ENCODE results near the gene PTCD2. TPM values are rescaled to one million over a fixed set of nuclear protein-coding genes. Genes with fewer than 3 reads are reported as not detected.

Gene PTCD2
- total RNA-seq, 2 experiments from 2014 or later, result 11.7 to 17.9 TPM

DNA sequence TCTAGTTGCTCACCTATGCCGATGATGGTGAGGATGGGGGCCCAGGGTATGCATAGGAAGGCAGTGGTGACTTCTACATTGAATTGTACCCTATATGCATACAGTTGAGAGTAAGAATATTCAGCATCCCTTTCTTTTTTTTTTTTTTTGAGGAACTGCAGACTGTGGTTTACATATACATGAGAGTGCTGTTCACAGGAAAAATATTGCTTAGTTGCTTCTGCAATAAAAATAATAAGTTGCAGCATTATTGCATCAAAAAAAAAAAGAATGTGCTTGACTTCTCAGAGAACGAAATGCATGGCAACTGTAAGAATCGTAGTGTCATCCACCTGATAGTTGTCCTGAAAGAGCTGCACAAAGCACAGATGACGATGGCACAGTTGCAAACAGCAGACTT lies 52.8 kb downstream of the PTCD2 start:
- H3K4me2 ChIP-seq (ENCODE audit: low read length), result no peak overlapping the region
- no TSS peak for BruUV-seq (replicated peaks)
- ChIA-PET POLR2A (no interaction called here), CTCF (ENCODE audit: unreplicated experiment) (no interaction called here)
- no peaks in the 10 kb centered on the region for H3K36me3 ChIP-seq (ENCODE audit: insufficient read depth, low read length)
- DNase-seq (ENCODE audit: low spot score), result no peak
- no peaks in the 10 kb centered on the region for H3K79me2 ChIP-seq (ENCODE audit: insufficient read depth, low read depth, low read length)
- H3K9me2 ChIP-seq (ENCODE audit: insufficient read depth, low read length), result no peaks in the 10 kb centered on the region
- H3K4me1 ChIP-seq (ENCODE audit: insufficient read depth, low read length, poor library complexity, severe bottlenecking), result no peaks in the 10 kb centered on the region
- intact Hi-C loops (cut with micrococcal nuclease; ENCODE audit: unreplicated experiment), result no loop called here
- no peak overlapping the region for H2AFZ ChIP-seq (ENCODE audit: low read length)
- H3K27ac ChIP-seq (ENCODE audit: low read depth, low read length, poor library complexity, severe bottlenecking), result no peak overlapping the region
- no peaks in the 10 kb centered on the region for H4K20me1 ChIP-seq (ENCODE audit: insufficient read depth, low read length)
- TF ChIP-seq, protein P1, sequence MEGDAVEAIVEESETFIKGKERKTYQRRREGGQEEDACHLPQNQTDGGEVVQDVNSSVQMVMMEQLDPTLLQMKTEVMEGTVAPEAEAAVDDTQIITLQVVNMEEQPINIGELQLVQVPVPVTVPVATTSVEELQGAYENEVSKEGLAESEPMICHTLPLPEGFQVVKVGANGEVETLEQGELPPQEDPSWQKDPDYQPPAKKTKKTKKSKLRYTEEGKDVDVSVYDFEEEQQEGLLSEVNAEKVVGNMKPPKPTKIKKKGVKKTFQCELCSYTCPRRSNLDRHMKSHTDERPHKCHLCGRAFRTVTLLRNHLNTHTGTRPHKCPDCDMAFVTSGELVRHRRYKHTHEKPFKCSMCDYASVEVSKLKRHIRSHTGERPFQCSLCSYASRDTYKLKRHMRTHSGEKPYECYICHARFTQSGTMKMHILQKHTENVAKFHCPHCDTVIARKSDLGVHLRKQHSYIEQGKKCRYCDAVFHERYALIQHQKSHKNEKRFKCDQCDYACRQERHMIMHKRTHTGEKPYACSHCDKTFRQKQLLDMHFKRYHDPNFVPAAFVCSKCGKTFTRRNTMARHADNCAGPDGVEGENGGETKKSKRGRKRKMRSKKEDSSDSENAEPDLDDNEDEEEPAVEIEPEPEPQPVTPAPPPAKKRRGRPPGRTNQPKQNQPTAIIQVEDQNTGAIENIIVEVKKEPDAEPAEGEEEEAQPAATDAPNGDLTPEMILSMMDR (conservative IDR thresholded peaks at IDR 0.05; ENCODE audit: low read length), result no peak
- no peak for TF ChIP-seq EZH2phosphoT487 (IDR thresholded peaks at IDR 0.05; ENCODE audit: borderline replicate concordance, low read depth, low read length)
- no peak overlapping the region for H3K4me3 ChIP-seq (ENCODE audit: low read depth, low read length, poor library complexity, severe bottlenecking)
- H3K9me3 ChIP-seq (ENCODE audit: low read length), result no peaks in the 10 kb centered on the region

- no peak for DNase-seq (ENCODE audit: low spot score)
- Histone ChIP-seq H3K36me3 (ENCODE audit: insufficient read depth, low read length) (no peaks in the 10 kb centered on the region), H3K4me1 (ENCODE audit: insufficient read depth, low read length, poor library complexity, severe bottlenecking) (no peaks in the 10 kb centered on the region), H3K9me3 (ENCODE audit: low read length) (no peaks in the 10 kb centered on the region), H4K20me1 (ENCODE audit: insufficient read depth, low read length) (no peaks in the 10 kb centered on the region), H3K27ac (ENCODE audit: low read depth, low read length, poor library complexity, severe bottlenecking) (no peak overlapping the region), H2AFZ (ENCODE audit: low read length) (no peak overlapping the region), H3K4me3 (ENCODE audit: low read depth, low read length, poor library complexity, severe bottlenecking) (no peak overlapping the region), H3K79me2 (ENCODE audit: insufficient read depth, low read depth, low read length) (no peaks in the 10 kb centered on the region), H3K9me2 (ENCODE audit: insufficient read depth, low read length) (no peaks in the 10 kb centered on the region), H3K4me2 (ENCODE audit: low read length) (no peak overlapping the region)
- ChIA-PET POLR2A (no interaction called here), CTCF (ENCODE audit: unreplicated experiment) (no interaction called here)
- intact Hi-C loops (cut with micrococcal nuclease; ENCODE audit: unreplicated experiment), result no loop called here
- TF ChIP-seq, protein P1 (conservative IDR thresholded peaks at IDR 0.05; ENCODE audit: low read length), result no peak
- TF ChIP-seq EZH2phosphoT487 (IDR thresholded peaks at IDR 0.05; ENCODE audit: borderline replicate concordance, low read depth, low read length), result no peak
- BruUV-seq (replicated peaks), result no TSS peak
Observed at GRCh38 chr5:72374844-72375243, 54.7 kb downstream of the PTCD2 start.

DNA sequence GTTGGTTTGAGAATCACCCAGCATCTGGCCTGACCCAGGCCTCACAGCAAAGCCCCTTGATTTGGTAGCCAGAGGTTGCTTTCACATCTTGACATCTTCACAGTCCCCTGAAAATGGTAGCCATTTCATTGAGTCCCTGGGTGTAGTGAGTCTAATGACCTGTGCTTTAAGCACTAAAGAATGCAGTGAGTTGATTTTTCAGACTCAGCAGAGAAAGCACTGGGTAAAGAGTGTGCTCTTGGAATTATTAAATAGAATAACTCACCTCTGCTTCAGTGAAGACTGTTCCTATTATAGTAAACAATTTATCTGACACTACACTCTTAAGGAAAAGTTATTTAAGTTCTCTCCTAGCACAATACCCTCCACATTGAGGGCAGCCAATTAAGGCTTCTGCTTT lies 56.2 kb downstream of the PTCD2 start:
- CTCF ChIA-PET (ENCODE audit: unreplicated experiment), result no interaction called here
- H2AFZ ChIP-seq (ENCODE audit: low read length), result no peak overlapping the region
- no TSS peak for BruUV-seq (replicated peaks)

More for the DNA sequence above, 56.2 kb downstream of the PTCD2 start:
- no peaks in the 10 kb centered on the region for H3K9me3 ChIP-seq (ENCODE audit: low read length)
- no peaks in the 10 kb centered on the region for H3K4me1 ChIP-seq (ENCODE audit: insufficient read depth, low read length, poor library complexity, severe bottlenecking)
- no peaks in the 10 kb centered on the region for H3K36me3 ChIP-seq (ENCODE audit: insufficient read depth, low read length)
- no peak overlapping the region for H3K27ac ChIP-seq (ENCODE audit: low read depth, low read length, poor library complexity, severe bottlenecking)
- no peak overlapping the region for H3K4me2 ChIP-seq (ENCODE audit: low read length)
- no peak for DNase-seq (ENCODE audit: low spot score)
- TF ChIP-seq, protein P1 (conservative IDR thresholded peaks at IDR 0.05; ENCODE audit: low read length), result no peak
- TF ChIP-seq EZH2phosphoT487 (IDR thresholded peaks at IDR 0.05; ENCODE audit: borderline replicate concordance, low read depth, low read length), result no peak
- intact Hi-C loops (cut with micrococcal nuclease; ENCODE audit: unreplicated experiment), result no loop called here
- H4K20me1 ChIP-seq (ENCODE audit: insufficient read depth, low read length), result no peaks in the 10 kb centered on the region
- POLR2A ChIA-PET, result no interaction called here
- H3K79me2 ChIP-seq (ENCODE audit: insufficient read depth, low read depth, low read length), result no peaks in the 10 kb centered on the region
- H3K9me2 ChIP-seq (ENCODE audit: insufficient read depth, low read length), result no peaks in the 10 kb centered on the region
- H3K4me3 ChIP-seq (ENCODE audit: low read depth, low read length, poor library complexity, severe bottlenecking), result no peak overlapping the region
